NCI-H510A (cell line): ENCODE results near the gene NUDT13.
"Not testable (repeated sequence)": the region's sequence is repeated elsewhere in the genome, so short reads cannot be mapped to it uniquely, and the experiment has no call there.

ENCODE experiments used
- DNase-seq: peaks from one replicate; lab custom pipeline; 2025; lab: John Stamatoyannopoulos, UW

The NUDT13 gene

GRCh38 chr10:73099141-73099540, 11.1 kb upstream of the NUDT13 start:
- no peak for DNase-seq

GRCh38 chr10:73106301-73106700, 4.0 kb upstream of the NUDT13 start:
- DNase-seq = no peak

- not testable (repeated sequence) for DNase-seq
Measured at GRCh38 chr10:73109248-73109652, 1.0 kb upstream of the NUDT13 start.

GRCh38 chr10:73112032-73112431, 1.8 kb downstream of the NUDT13 start:
- DNase-seq = not testable (repeated sequence)

- no peak for DNase-seq
Measured at GRCh38 chr10:73113551-73113950, 3.3 kb downstream of the NUDT13 start.

GRCh38 chr10:73116017-73116416, 5.8 kb downstream of the NUDT13 start:
- DNase-seq = no peak

GRCh38 chr10:73117976-73118743, 7.9 kb downstream of the NUDT13 start:
- no peak for DNase-seq

GRCh38 chr10:73119457-73119856, 9.2 kb downstream of the NUDT13 start:
- no peak for DNase-seq

GRCh38 chr10:73119952-73120351, 9.7 kb downstream of the NUDT13 start:
- DNase-seq = no peak

GRCh38 chr10:73126343-73126742, 16.1 kb downstream of the NUDT13 start:
- DNase-seq = no peak

GRCh38 chr10:73131301-73131700, 21.0 kb downstream of the NUDT13 start:
- no peak for DNase-seq

GRCh38 chr10:73131913-73132686, 21.8 kb downstream of the NUDT13 start:
- no peak for DNase-seq

GRCh38 chr10:73134727-73135126, 24.5 kb downstream of the NUDT13 start:
- no peak for DNase-seq

GRCh38 chr10:73136627-73137026, 26.4 kb downstream of the NUDT13 start:
- DNase-seq = no peak

- DNase-seq = no peak
Measured at GRCh38 chr10:73139251-73139650, 29.0 kb downstream of the NUDT13 start.

- DNase-seq = no peak
Measured at GRCh38 chr10:73141603-73142002, 31.3 kb downstream of the NUDT13 start.

- not testable (repeated sequence) for DNase-seq
Measured at GRCh38 chr10:73150633-73151413, 40.6 kb downstream of the NUDT13 start.

GRCh38 chr10:73152009-73152408, 41.8 kb downstream of the NUDT13 start:
- no peak for DNase-seq

GRCh38 chr10:73156054-73156453, 45.8 kb downstream of the NUDT13 start:
- DNase-seq = no peak

GRCh38 chr10:73159038-73159648, 48.9 kb downstream of the NUDT13 start:
- DNase-seq = no peak

GRCh38 chr10:73161079-73161478, 50.8 kb downstream of the NUDT13 start:
- DNase-seq = no peak

GRCh38 chr10:73161662-73162061, 51.4 kb downstream of the NUDT13 start:
- no peak for DNase-seq
